Endothelial cell of umbilical vein (primary cell): ENCODE data around the gene MPZL3. TPM values are rescaled to one million over a fixed set of nuclear protein-coding genes. Genes with fewer than 3 reads are reported as not detected.

Source experiments
- BruUV-seq: library from RNA; stranded (reverse); fragments of 400-500 nt; replicated peaks from 2 replicates; lab custom pipeline; 2021; lab: Mats Ljungman, UMichigan
- CTCF ChIA-PET: fragments of 300-600, 350-600 bp; sonication (Branson Sonifier 250); formaldehyde crosslinking; loops from one replicate; lab custom pipeline; 2021; ENCODE audit warnings: antibody characterized with exemption, inconsistent platforms; lab: Charles Lee
- POLR2A ChIA-PET: fragments of 300-600, 350-600 bp; sonication (Branson Sonifier 250); formaldehyde crosslinking; loops from one replicate; lab custom pipeline; 2021; ENCODE audit warnings: antibody characterized with exemption, inconsistent platforms; lab: Charles Lee
- DNase-seq: peaks from one replicate; pipeline ENCODE4 v3.0.0-alpha.2; 2011; ENCODE audit warnings: low read depth, low spot score
- FAIRE-seq: peaks from 2 replicates; lab custom pipeline; 2011; peaks lifted over from hg19 to GRCh38; lab: Jason Lieb, UNC
- H2AFZ ChIP-seq: 2 replicates; pipeline ENCODE4 v1.6.0; 2012; ENCODE audit warnings: low read depth, low read length, control low read depth, inconsistent platforms
- H3K27ac ChIP-seq: 2 replicates; pipeline ENCODE4 v1.5.1; 2011; ENCODE audit warnings: low read depth, mild to moderate bottlenecking, control low read depth, low read length, moderate library complexity; ENCODE audit not compliant: insufficient read depth
- H3K27me3 ChIP-seq, 2 experiments: 2 replicates each; pipeline versions ENCODE4 v1.6.0 to v1.6.1; 2011; ENCODE audit warnings: low read length in 2 of 2, mixed read lengths in 1 of 2; ENCODE audit not compliant: control insufficient read depth in 2 of 2, insufficient read depth in 2 of 2
- H3K36me3 ChIP-seq, 2 experiments: 2 replicates in 1 of 2; 3 replicates in 1 of 2; pipeline ENCODE4 v1.5.1; 2011; ENCODE audit warnings: low read length in 2 of 2, mild to moderate bottlenecking in 1 of 2, moderate library complexity in 1 of 2; ENCODE audit not compliant: control insufficient read depth in 2 of 2, insufficient read depth in 2 of 2; ENCODE audit errors: extremely low read depth in 1 of 2
- H3K4me1 ChIP-seq: 3 replicates; pipeline ENCODE4 v1.5.1; 2011; ENCODE audit warnings: mild to moderate bottlenecking, low read length; ENCODE audit not compliant: control insufficient read depth, insufficient read depth; ENCODE audit errors: extremely low read depth
- H3K4me2 ChIP-seq: 2 replicates; pipeline ENCODE4 v1.6.1; 2011; ENCODE audit warnings: low read length, control low read depth, mixed read lengths; ENCODE audit not compliant: insufficient read depth
- H3K4me3 ChIP-seq, 3 experiments: fragments of 200-600 bp in 1 of 3; sonication (generic), shearing (Covaris generic) in 1 of 3; replicated peaks in 1 of 3; 2 replicates each; pipeline ENCODE4 v1.5.1; 2011 to 2016; ENCODE audit warnings: control low read depth in 3 of 3, low read length in 3 of 3, mild to moderate bottlenecking in 2 of 3, inconsistent platforms in 1 of 3, low read depth in 1 of 3, moderate library complexity in 1 of 3; ENCODE audit not compliant: insufficient read depth in 1 of 3
- H3K79me2 ChIP-seq: 2 replicates; pipeline ENCODE4 v1.6.0; 2012; ENCODE audit warnings: low read length, inconsistent platforms; ENCODE audit not compliant: control insufficient read depth, insufficient read depth
- H3K9ac ChIP-seq: replicated peaks from 2 replicates; pipeline ENCODE3; 2011; ENCODE audit warnings: low read length, control low read depth; ENCODE audit not compliant: insufficient read depth; ENCODE audit errors: extremely low read depth
- H3K9me1 ChIP-seq: replicated peaks from 3 replicates; pipeline ENCODE4 v1.6.0; 2011; ENCODE audit warnings: mild to moderate bottlenecking, low read length; ENCODE audit not compliant: control insufficient read depth, insufficient read depth; ENCODE audit errors: extremely low read depth
- H3K9me3 ChIP-seq: replicated peaks from 2 replicates; pipeline ENCODE4 v1.5.1; 2012; ENCODE audit warnings: low read length, inconsistent platforms; ENCODE audit not compliant: control insufficient read depth, insufficient read depth
- H4K20me1 ChIP-seq: replicated peaks from 2 replicates; pipeline ENCODE3; 2011; ENCODE audit warnings: mild to moderate bottlenecking, low read length; ENCODE audit not compliant: control insufficient read depth, insufficient read depth; ENCODE audit errors: extremely low read depth
- EZH2 ChIP-seq: IDR thresholded peaks from 2 replicates; pipeline ENCODE4 v1.6.1; 2012; ENCODE audit warnings: borderline replicate concordance, low read depth, mild to moderate bottlenecking, moderate library complexity, low read length, inconsistent platforms; ENCODE audit not compliant: severe bottlenecking
- FOS ChIP-seq: IDR thresholded peaks from 2 replicates; pipeline ENCODE4 v1.6.1; 2011; ENCODE audit warnings: mild to moderate bottlenecking, low read length, moderate library complexity, borderline replicate concordance; ENCODE audit not compliant: insufficient read depth
- GATA2 ChIP-seq: IDR thresholded peaks from 2 replicates; pipeline ENCODE4 v1.7.0; 2011; ENCODE audit warnings: low read depth, mild to moderate bottlenecking, moderate library complexity, mixed read lengths, low read length; ENCODE audit not compliant: insufficient read length, insufficient read depth
- JUN ChIP-seq: IDR thresholded peaks from 2 replicates; pipeline ENCODE4 v1.6.1; 2011; ENCODE audit warnings: borderline replicate concordance, low read depth; ENCODE audit not compliant: insufficient read length, insufficient read depth
- MYC ChIP-seq: IDR thresholded peaks from one replicate; pipeline ENCODE4 v1.6.1; 2011; ENCODE audit warnings: mild to moderate bottlenecking, low read depth, low read length
- POLR2A ChIP-seq: IDR thresholded peaks from 2 replicates; pipeline ENCODE4 v1.6.1; 2012; ENCODE audit warnings: low read depth, mild to moderate bottlenecking, control low read depth, low read length
- POLR2AphosphoS5 ChIP-seq: IDR thresholded peaks from 2 replicates; pipeline ENCODE4 v1.6.1; 2012; ENCODE audit warnings: low read depth, mild to moderate bottlenecking, control low read depth, low read length, moderate library complexity; ENCODE audit not compliant: insufficient read depth
- dilution Hi-C: fragments of 300-500 bp; cut with MboI; formaldehyde crosslinking; loops from one replicate; pipeline ENCODE4 v1.15.0; 2019; ENCODE audit warnings: low sequenced_read_pairs; ENCODE audit not compliant: extremely low pct_ligation_motif_present
- intact Hi-C: fragments of 100-400 bp; cut with micrococcal nuclease; formaldehyde crosslinking; loops from one replicate; pipeline ENCODE4 v1.10.0; 2022
- polyA plus RNA-seq, 4 experiments: library from polyadenylated mRNA; depleted of rRNA in 3 of 4; stranded (reverse) in 3 of 4; unstranded in 1 of 4; fragments of >200 nt; gene quantifications; 2 replicates each; pipeline versions ENCODE4 v1.2.1 to v1.2.3, GENCODE V29; 2011 to 2012; ENCODE audit warnings: missing spikeins in 1 of 4
- total RNA-seq: library from RNA; stranded (reverse); gene quantifications from 2 replicates; pipeline ENCODE4 v1.2.3, GENCODE V29; 2021
- TF ChIP-seq, protein P1 (sequence below), 2 donors: IDR thresholded peaks; 1 replicate in 1 of 2; 2 replicates in 1 of 2; pipeline ENCODE4 v1.5.1; 2011; ENCODE audit warnings: low read length in 2 of 2, mild to moderate bottlenecking in 2 of 2, moderate library complexity in 2 of 2, control low read depth in 1 of 2, inconsistent platforms in 1 of 2, low read depth in 1 of 2; ENCODE audit not compliant: insufficient read depth in 1 of 2; ENCODE audit errors: extremely low read depth in 1 of 2
- TF ChIP-seq, protein P2 (sequence below): IDR thresholded peaks from 2 replicates; pipeline ENCODE4 v1.6.1; 2011; ENCODE audit not compliant: insufficient read depth, insufficient read length

The MPZL3 gene
- total and polyA plus RNA-seq, 2 donors (not counting 3 experiments of a cell fraction or from before 2014, with no cell fraction given) = 2.5 to 7.1 TPM

DNA sequence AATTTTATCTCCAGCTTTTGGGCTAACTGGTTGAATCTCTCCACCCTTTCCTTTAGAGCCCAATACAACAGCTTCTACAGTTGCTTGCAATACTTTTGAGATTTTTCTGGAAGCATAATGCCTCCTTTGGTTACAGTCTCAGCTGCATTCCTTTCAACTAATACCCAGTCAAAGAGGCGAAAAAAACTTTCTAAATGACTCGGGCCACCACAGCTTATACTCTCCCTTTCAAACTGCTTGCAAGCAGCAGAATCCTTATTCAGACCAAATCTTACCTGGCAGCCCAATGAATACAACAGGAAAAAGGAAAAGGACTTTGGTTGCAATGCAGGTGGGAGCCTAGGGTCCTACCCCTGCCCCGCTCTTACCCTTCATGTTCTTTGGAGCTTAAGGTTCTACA is 43.1 kb downstream of the MPZL3 start:
- no peak for FAIRE-seq
- TF ChIP-seq GATA2 (no peak), FOS (no peak), JUN (no peak), MYC (no peak), EZH2 (no peak), POLR2A (no peak), POLR2AphosphoS5 (no peak)
- TF ChIP-seq, protein P1, sequence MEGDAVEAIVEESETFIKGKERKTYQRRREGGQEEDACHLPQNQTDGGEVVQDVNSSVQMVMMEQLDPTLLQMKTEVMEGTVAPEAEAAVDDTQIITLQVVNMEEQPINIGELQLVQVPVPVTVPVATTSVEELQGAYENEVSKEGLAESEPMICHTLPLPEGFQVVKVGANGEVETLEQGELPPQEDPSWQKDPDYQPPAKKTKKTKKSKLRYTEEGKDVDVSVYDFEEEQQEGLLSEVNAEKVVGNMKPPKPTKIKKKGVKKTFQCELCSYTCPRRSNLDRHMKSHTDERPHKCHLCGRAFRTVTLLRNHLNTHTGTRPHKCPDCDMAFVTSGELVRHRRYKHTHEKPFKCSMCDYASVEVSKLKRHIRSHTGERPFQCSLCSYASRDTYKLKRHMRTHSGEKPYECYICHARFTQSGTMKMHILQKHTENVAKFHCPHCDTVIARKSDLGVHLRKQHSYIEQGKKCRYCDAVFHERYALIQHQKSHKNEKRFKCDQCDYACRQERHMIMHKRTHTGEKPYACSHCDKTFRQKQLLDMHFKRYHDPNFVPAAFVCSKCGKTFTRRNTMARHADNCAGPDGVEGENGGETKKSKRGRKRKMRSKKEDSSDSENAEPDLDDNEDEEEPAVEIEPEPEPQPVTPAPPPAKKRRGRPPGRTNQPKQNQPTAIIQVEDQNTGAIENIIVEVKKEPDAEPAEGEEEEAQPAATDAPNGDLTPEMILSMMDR (IDR thresholded peaks at IDR 0.05; ENCODE audit: extremely low read depth in 1 of 2, insufficient read depth in 1 of 2, low read depth in 1 of 2, low read length in 2 of 2) = no peak
- TF ChIP-seq, protein P2, sequence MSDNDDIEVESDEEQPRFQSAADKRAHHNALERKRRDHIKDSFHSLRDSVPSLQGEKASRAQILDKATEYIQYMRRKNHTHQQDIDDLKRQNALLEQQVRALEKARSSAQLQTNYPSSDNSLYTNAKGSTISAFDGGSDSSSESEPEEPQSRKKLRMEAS = no peak
- no peak for DNase-seq
- Histone ChIP-seq H3K4me2 (no peak overlapping the region), H4K20me1 (no peaks in the 10 kb centered on the region), H2AFZ (no peak overlapping the region), H3K36me3 (no peaks in the 10 kb centered on the region), H3K79me2 (no peaks in the 10 kb centered on the region), H3K9me3 (no peaks in the 10 kb centered on the region), H3K9ac (no peak overlapping the region), H3K27me3 (peaks cover 20% of the 10 kb centered on the region in 2 experiments), H3K27ac (no peak overlapping the region), H3K9me1 (no peaks in the 10 kb centered on the region), H3K4me3 (no peak overlapping the region), H3K4me1 (peaks cover 15% of the 10 kb centered on the region)
- intact Hi-C loops = no loop called here
- ChIA-PET CTCF (interaction anchor here (1.0 to 4.8 kb wide), 4 partner anchors 9 to 80 kb away, joined by 3 to 37 read pairs (median 4); no protein-coding TSS in a partner anchor), POLR2A (no interaction called here)
- BruUV-seq = no TSS peak
- dilution Hi-C loops = no loop called here
